Mesothelial cell of epicardium (in vitro differentiated cells): ENCODE data around the gene WDR64. TPM values are rescaled to one million over a fixed set of nuclear protein-coding genes. Genes with fewer than 3 reads are reported as not detected.
"Not testable (repeated sequence)": the region's sequence is repeated elsewhere in the genome, so short reads cannot be mapped to it uniquely, and the experiment has no call there.

Experiments
- DNase-seq, 2 experiments: peaks; one replicate each; pipeline ENCODE4 v3.0.0; 2021; ENCODE audit warnings: low spot score in 2 of 2; ENCODE audit not compliant: unreplicated experiment in 2 of 2
- H3K27ac Mint-ChIP-seq: 2 replicates; pipeline ENCODE4 v1.8.0; 2021; ENCODE audit warnings: mixed read lengths
- H3K27me3 Mint-ChIP-seq: 2 replicates; pipeline ENCODE4 v1.8.0; 2021; ENCODE audit warnings: low read depth, mixed read lengths
- H3K36me3 Mint-ChIP-seq: 2 replicates; pipeline ENCODE4 v1.8.0; 2021; ENCODE audit warnings: mixed read lengths
- H3K4me1 Mint-ChIP-seq: 2 replicates; pipeline ENCODE4 v1.8.0; 2021; ENCODE audit warnings: mixed read lengths
- H3K4me3 Mint-ChIP-seq: 2 replicates; pipeline ENCODE4 v1.8.0; 2021; ENCODE audit warnings: mild to moderate bottlenecking, moderate library complexity, mixed read lengths
- H3K9me3 Mint-ChIP-seq: 2 replicates; pipeline ENCODE4 v1.8.0; 2021; ENCODE audit warnings: mixed read lengths
- total RNA-seq: library from RNA; stranded (reverse); gene quantifications from 3 replicates; pipeline ENCODE4 v1.2.1, GENCODE V29; 2021
- TF ChIP-seq, protein P1 (sequence below): fragments of 200-600 bp; sonication (generic); IDR thresholded peaks from one replicate; pipeline ENCODE4 v1.5.0; 2021; ENCODE audit warnings: antibody characterized with exemption; ENCODE audit not compliant: unreplicated experiment

Gene WDR64
- total RNA-seq, 1 donor from 2014 or later = not detected

- peaks cover 11% of the 10 kb centered on the region for H3K4me1 Mint-ChIP-seq
- TF ChIP-seq, protein P1, sequence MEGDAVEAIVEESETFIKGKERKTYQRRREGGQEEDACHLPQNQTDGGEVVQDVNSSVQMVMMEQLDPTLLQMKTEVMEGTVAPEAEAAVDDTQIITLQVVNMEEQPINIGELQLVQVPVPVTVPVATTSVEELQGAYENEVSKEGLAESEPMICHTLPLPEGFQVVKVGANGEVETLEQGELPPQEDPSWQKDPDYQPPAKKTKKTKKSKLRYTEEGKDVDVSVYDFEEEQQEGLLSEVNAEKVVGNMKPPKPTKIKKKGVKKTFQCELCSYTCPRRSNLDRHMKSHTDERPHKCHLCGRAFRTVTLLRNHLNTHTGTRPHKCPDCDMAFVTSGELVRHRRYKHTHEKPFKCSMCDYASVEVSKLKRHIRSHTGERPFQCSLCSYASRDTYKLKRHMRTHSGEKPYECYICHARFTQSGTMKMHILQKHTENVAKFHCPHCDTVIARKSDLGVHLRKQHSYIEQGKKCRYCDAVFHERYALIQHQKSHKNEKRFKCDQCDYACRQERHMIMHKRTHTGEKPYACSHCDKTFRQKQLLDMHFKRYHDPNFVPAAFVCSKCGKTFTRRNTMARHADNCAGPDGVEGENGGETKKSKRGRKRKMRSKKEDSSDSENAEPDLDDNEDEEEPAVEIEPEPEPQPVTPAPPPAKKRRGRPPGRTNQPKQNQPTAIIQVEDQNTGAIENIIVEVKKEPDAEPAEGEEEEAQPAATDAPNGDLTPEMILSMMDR = no peak
- peaks cover 5% of the 10 kb centered on the region for H3K9me3 Mint-ChIP-seq
- no peaks in the 10 kb centered on the region for H3K36me3 Mint-ChIP-seq
- no peak overlapping the region for H3K27ac Mint-ChIP-seq
- no peak overlapping the region for H3K4me3 Mint-ChIP-seq
- DNase-seq = no peak
- peaks cover 7% of the 10 kb centered on the region for H3K27me3 Mint-ChIP-seq
These were observed 137.0 kb downstream of the WDR64 start for GRCh38 chr1:241789061-241789460.

GRCh38 chr1:241799416-241799815, 147.3 kb downstream of the WDR64 start:
- no peak overlapping the region for H3K4me3 Mint-ChIP-seq
- no peaks in the 10 kb centered on the region for H3K9me3 Mint-ChIP-seq
- H3K4me1 Mint-ChIP-seq = peaks cover 5% of the 10 kb centered on the region
- TF ChIP-seq, protein P1 = no peak
- no peak overlapping the region for H3K27ac Mint-ChIP-seq
- no peaks in the 10 kb centered on the region for H3K36me3 Mint-ChIP-seq
- no peak for DNase-seq
- no peaks in the 10 kb centered on the region for H3K27me3 Mint-ChIP-seq

DNA sequence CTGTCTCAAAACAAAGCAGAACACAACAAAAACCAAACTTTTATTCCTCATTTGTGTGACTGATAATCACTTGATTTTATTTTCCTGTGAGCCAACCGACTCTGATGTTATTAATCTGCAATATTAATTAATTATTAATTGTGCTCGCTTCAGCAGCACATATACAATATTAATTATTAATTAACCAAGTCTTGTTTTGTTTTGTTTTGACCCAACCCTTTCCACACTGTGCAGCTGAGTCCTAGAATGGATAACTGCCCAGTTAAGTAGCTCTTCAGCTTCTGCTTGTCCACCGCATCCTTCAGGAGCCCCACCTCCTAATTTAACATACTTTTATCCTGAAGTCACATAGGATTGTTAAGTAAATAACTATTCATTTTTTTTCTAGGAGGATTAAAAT, 148.6 kb downstream of the WDR64 start:
- no peak for DNase-seq
- Mint-ChIP-seq H3K27me3 (no peaks in the 10 kb centered on the region), H3K9me3 (no peaks in the 10 kb centered on the region), H3K4me3 (no peak overlapping the region), H3K27ac (no peak overlapping the region), H3K4me1 (peaks cover 2% of the 10 kb centered on the region), H3K36me3 (no peaks in the 10 kb centered on the region)
- TF ChIP-seq, protein P1 = no peak

DNA sequence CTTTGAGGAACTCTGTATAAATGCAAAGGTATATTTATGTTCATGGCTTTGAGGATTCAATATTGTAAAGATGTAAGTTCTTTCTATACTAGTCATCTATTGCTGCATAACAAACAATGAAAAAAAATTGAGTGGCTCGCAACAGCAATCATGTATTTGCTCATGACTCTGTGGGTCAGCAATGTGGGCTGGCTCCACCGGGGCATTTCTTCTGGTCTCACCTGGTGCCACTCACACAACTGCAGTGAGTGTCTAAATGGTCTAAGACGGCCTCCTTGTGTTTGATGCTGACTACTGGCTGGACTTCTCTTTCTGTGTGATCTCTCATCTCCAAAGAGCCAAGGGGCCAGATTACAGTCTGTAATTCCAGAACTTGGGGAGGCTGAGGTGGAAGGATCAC, 150.8 kb downstream of the WDR64 start:
- no peak for DNase-seq
- no peaks in the 10 kb centered on the region for H3K9me3 Mint-ChIP-seq
- H3K36me3 Mint-ChIP-seq = no peaks in the 10 kb centered on the region
- TF ChIP-seq, protein P1 = no peak
- H3K4me1 Mint-ChIP-seq = no peaks in the 10 kb centered on the region
- H3K27me3 Mint-ChIP-seq = no peaks in the 10 kb centered on the region
- H3K4me3 Mint-ChIP-seq = no peak overlapping the region
- H3K27ac Mint-ChIP-seq = no peak overlapping the region

DNA sequence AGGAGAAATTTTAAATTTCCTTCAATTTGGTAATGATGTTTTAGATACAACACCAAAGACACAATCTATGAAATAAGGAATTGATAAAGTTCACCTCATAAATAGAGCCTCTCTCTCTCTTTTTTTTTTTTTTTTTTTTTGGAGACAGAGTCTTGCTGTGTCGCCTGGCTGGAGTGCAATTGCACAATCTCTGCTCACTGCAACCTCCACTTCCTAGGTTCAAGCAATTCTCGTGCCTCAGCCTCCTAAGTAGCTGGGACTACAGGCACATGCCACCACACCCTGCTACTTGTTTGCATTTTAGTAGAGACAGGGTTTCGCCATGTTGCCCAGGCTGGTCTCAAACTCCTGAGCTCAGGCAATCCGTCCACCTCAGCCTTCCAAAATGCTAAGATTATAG, 152.6 kb downstream of the WDR64 start:
- H3K27me3 Mint-ChIP-seq, H3K4me3 Mint-ChIP-seq, H3K9me3 Mint-ChIP-seq, H3K4me1 Mint-ChIP-seq, DNase-seq, H3K27ac Mint-ChIP-seq, H3K36me3 Mint-ChIP-seq: not testable (repeated sequence)

DNA sequence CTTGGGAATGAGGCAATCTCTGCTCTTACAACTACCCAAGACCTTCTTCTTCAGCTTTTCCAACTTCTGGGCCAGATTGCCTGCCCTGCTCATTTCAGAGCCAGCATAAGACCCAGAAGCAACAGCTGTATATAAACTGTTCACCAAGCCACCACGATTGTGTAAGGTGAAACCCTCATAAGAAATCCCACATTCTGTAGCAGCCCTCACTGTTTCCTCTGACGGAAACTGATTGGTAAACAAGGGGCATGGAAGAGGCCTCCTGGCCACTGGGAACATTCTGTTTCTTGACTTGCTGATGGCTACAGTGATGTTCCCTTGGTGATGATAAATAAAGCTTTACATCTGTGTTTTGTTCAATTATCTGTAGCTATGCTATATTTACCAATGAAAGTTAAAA, 156.2 kb downstream of the WDR64 start:
- Mint-ChIP-seq H3K27ac (no peak overlapping the region), H3K36me3 (no peaks in the 10 kb centered on the region), H3K4me3 (no peak overlapping the region), H3K9me3 (no peaks in the 10 kb centered on the region), H3K4me1 (no peaks in the 10 kb centered on the region), H3K27me3 (no peaks in the 10 kb centered on the region)
- no peak for DNase-seq
- TF ChIP-seq, protein P1 = no peak
